Head of caudate nucleus (tissue), 42 donors: ENCODE results near the gene MET.

Experiments
- DNase-seq, 42 donors: peaks; one replicate each; pipeline versions ENCODE4 v3.0.0 to v3.0.0-alpha.2; 2020 to 2021; ENCODE audit warnings: mixed read lengths in 7 of 42
- intact Hi-C: fragments of 100-400 bp; cut with DNase I; formaldehyde crosslinking; loops from one replicate; pipeline ENCODE4 v1.15.0; 2022

Gene MET

DNA sequence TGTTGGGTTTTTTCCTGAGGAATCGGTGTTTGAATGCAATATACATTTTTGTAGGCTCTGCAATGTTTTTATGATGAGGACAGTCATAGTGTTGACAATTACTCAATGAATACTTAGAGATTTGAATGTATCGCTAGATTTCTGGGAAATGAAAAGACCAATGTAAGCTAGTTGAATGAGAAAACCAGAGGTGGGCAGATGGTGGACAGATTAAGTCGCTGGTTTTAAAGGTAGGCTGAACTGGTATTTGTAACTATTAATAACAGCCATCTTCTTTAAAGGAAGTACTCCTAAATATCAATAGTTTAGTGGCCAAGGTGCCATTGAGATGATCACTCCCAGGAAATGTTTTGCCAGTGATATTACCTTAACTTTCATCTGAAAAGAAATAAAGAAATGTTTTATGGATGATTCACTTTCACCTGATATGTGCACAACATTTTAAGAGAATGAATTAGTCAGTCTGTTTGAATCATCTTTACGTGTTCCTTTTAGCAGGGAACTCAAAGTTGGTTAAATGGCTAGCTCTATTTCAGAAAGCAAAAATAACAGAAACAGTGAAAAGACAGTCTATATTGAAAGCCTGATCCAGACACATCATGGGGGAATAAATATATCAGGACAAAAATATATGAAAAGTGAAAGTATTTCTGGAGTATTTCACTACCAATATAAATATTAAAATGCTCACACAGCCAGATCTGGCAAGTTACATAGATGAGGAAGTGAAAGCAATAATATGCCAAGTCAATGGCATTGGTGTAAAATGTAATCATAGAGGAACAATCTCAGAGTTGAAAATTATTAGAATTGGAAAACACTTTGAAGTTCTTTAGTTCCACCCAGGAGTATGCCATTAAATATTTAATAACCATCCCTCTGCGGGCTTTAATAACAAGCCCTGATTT, 20.7 kb downstream of the MET start:
- DNase-seq = no peak
- intact Hi-C loops = no loop called here

DNA sequence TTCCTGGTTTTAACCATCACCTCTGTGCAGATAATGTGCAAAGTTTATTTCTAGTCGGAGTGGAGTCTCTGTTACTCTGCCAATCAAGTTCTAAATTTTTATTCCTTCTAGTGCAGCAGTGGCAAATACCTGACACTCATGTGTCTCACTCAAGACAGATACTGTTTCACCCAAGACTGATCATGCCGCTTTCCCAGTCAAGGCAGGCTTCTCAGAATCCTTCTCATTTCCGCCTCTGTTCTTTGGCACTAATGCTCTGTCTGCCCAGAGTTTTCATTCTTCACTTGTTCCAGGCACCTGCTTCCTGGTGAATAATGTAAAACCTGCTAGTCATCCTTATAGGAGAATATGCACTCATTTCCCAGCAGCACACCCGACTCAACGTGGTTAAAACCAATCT, 24.7 kb downstream of the MET start:
- DNase-seq = no peak
- intact Hi-C loops = no loop called here

DNA sequence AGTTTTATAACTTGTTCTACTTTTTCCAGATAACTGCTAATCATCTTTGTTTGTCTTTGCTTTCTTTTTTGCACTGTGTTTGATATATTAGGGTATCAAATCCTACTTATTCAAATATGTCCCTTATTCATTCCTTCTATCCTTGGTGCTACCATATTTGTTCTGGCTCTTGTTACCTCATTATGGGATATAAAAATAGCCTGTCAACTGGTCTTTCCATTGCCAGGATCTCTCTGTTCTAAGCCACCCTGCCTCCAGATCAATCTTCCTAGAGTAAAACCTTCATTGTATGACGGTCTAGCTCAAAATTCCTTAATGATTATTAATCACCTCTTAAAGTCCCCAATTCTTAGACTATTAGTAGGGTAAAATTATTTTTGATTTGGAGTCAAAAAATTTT, 25.2 kb downstream of the MET start:
- no peak for DNase-seq
- intact Hi-C loops = no loop called here

DNA sequence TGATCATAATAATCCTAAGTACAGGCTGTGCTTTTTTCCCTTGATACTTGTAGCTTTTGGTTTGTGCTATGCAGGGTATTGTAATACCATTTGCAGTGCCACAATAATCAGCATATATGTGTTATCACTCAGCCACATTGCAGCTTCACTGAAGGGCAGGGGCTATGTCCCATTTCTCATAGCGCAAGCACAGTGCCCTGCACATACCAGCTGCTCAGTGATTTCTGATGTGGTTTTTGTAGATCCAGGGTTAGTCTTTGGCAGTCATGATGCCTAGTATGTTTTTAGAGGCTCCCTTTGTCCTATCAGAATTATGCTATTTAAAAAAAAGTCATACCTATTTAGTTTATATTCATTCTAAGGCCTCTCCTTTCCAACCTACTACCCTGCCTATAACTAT, 25.8 kb downstream of the MET start:
- no peak for DNase-seq
- intact Hi-C loops = no loop called here

DNA sequence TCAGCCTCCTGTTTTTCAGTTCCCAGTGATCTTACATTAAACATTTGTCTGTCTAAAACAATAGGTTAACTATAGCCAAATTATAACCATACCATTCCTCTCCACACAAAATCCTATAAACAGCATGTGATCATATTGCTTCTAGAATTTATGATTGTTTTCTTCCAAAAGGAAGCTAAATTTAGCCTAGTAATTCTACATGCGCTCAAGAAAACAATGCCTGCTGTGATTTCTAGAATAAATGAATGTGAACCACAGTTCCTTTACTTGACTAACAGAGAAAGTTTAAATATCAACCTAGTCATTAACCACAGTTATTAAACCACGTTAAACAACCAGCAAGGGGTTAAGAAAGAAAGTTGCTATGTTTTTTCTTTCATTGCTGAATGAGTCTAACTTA, 26.4 kb downstream of the MET start:
- intact Hi-C loops = no loop called here
- no peak for DNase-seq

DNA sequence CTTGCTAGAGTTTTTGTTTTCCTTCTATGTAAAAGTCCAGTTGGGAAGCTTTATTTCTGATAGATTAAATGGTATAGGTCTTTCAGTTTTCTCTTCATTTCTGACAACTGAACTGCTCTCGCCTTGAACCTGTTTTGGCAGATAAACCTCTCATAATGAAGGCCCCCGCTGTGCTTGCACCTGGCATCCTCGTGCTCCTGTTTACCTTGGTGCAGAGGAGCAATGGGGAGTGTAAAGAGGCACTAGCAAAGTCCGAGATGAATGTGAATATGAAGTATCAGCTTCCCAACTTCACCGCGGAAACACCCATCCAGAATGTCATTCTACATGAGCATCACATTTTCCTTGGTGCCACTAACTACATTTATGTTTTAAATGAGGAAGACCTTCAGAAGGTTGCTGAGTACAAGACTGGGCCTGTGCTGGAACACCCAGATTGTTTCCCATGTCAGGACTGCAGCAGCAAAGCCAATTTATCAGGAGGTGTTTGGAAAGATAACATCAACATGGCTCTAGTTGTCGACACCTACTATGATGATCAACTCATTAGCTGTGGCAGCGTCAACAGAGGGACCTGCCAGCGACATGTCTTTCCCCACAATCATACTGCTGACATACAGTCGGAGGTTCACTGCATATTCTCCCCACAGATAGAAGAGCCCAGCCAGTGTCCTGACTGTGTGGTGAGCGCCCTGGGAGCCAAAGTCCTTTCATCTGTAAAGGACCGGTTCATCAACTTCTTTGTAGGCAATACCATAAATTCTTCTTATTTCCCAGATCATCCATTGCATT, 27.1 kb downstream of the MET start:
- DNase-seq = no peak
- intact Hi-C loops = no loop called here

DNA sequence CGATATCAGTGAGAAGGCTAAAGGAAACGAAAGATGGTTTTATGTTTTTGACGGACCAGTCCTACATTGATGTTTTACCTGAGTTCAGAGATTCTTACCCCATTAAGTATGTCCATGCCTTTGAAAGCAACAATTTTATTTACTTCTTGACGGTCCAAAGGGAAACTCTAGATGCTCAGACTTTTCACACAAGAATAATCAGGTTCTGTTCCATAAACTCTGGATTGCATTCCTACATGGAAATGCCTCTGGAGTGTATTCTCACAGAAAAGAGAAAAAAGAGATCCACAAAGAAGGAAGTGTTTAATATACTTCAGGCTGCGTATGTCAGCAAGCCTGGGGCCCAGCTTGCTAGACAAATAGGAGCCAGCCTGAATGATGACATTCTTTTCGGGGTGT, 27.7 kb downstream of the MET start:
- intact Hi-C loops = no loop called here
- no peak for DNase-seq

DNA sequence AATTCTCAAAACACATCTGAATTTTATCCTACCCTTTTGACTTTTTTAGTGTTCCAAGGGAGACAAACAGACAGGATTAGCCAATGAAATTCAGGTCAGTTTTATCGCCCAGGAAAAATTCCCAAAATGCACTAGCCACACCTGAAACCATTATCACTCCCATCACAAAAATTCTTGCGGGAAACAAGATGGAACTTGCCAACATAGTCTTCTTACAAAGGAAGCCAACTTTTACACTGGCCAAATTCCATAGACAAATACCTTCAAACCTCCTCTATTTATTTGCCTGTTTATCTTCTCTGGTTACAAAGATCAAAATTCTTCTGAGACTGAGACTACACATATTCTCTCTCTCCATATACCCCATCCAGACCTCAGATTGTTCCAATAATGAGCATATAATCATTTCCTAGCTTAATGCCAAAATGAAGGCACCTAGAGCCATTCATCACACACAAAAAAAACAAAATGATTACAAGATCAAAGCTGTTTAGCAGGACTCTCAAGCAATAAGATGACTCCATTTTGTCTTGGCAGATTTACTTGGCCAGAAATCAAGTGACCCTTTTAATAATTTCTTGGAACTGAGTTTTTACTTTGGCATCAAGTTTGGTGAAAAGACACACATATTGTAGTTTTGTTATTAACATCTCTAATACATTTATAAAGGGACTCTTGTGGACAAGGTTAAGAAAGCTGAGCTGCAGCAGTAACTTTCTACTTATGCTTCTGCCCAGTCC, 30.2 kb downstream of the MET start:
- DNase-seq = no peak
- intact Hi-C loops = no loop called here

DNA sequence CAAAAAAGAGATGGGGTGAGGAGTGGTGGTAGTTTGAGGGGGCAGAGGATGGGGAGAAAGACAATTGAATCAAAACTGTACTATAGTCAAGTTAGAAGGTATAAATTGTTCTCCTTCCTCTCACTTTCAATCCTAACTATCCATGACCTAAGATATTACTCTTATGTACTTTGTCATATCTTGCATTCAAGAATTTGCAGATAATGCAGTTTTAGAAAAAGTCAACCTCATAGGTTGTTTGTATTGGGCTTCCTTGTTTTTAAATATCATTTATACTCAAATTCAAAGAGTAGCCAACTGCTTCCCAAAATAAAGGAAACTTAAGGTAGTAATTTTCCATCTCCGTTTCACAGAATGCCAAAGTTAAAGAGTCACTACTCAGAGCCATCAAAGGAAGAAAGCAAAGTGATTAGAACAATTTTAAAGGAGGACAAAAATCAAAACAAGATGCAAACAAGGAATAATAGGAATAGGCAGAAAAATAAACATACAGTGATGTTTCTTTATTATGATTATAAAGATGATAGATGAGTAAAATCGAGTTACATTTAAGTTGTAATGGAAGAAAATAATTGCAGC, 32.7 kb downstream of the MET start:
- DNase-seq = no peak
- intact Hi-C loops = no loop called here

DNA sequence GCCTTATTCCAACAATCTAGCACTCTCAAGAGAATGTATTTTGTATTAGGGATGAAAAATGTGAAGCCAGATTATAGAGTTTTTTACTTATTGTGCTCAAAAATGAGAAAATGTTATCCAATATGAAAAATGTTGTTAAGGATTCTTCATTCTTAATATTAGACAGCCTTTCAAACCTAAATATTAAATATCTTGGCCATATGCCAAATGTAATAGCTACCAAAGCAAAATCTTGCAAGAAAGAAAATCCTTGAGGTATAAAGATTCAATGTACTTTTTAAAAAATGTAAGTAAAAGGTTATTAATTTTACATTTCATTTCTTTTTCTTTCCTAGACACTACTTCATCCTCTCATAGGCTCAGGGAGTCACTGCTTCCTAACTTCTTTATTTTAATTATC, 33.4 kb downstream of the MET start:
- intact Hi-C loops = no loop called here

DNA sequence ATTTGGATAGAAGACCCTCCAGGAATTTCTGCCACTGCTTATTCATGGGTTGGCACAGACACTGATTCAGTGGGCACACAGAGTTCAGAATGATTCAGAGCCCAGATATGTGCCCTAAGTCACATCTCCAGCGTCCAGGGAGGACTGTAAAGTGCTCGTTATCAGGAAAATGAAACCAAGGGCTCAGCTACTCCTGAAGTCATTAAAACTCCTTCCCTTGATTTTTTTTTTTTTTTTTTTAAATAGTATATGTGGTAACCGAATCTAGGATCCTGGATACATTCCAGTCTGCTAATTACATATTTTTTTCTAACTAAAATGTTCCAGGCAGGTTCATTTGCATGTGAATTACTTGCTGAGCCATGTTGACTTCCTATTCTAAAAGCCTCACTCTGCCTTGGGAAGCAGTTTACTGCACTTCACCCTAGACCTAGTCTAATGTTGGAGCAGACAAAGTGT, 34.7 kb downstream of the MET start:
- intact Hi-C loops = no loop called here
- DNase-seq = no peak

More for the DNA sequence above, 33.4 kb downstream of the MET start:
- no peak for DNase-seq

DNA sequence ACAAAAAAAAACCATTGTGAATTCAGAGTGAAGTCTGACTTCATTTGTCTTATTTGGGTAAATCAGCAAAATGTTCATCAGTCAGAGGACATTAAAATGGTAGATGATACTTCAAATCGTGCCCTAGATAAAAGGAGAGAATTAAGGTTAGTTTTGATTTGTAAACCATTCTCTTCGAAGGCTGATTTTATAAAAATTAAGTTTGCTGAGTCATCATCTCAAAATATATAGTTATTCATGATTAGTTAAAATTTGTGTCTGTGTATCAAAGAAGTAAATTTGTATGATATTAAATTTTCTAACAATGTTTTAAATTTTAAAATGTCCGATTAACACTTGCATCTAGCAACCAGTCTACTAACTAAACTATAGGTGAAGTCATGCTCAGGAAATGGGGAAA, 35.3 kb downstream of the MET start:
- intact Hi-C loops = no loop called here
- no peak for DNase-seq

DNA sequence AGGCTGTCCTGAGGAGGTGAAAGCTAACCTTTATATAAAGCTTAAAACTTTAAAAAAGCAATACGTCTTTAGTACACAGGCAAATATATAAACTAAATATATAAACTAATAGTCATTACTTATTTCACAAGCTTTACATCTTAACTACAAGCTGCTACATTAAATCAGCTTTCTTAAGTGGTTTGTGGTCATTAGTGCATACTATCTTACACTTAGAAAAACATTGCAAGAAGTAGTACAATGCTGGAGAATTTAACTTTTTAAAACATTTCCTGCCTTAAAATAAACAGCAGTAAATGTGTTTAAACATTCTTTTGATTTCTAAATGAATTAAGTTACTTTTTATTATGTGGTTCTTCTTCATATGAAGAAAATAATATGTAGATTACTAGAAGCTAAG, 36.3 kb downstream of the MET start:
- intact Hi-C loops = no loop called here
- DNase-seq = no peak

DNA sequence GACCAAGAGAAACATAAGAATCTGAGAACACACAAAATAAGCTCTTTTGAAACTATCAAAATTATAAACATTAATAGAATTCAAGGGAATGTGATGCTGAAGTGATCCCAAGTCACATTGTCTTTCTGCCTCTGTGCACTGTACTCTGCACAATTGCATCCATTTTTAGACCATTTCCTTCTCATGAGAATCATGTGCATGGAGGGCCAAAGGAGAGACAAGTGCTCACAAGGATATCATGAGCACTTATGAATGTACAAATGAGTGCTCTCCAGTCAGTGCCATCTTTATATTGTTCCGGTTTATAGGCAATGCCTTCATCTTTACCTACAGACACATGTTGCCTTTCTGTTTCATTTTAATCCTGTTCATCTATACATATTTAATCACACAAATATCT, 36.9 kb downstream of the MET start:
- intact Hi-C loops = no loop called here
- no peak for DNase-seq

DNA sequence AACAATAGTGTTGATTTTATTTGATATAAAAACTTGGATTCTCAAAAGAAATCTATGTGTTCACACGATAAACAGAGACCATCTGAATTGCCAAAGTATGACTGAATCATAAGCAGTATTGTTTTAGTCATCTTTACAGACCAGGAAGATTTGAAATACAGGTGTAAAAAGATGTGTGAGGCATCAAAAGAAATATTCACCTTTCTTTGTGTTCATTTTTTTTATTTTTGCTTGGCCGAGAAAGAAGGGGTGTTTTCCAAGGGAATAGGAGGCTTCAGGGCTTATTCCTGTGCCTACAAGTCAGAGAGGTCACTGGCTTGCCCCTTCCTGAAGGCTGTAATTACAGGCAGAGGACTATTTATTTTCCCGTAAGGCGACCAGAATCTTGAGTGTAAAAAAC, 37.3 kb downstream of the MET start:
- intact Hi-C loops = no loop called here
- DNase-seq = no peak

DNA sequence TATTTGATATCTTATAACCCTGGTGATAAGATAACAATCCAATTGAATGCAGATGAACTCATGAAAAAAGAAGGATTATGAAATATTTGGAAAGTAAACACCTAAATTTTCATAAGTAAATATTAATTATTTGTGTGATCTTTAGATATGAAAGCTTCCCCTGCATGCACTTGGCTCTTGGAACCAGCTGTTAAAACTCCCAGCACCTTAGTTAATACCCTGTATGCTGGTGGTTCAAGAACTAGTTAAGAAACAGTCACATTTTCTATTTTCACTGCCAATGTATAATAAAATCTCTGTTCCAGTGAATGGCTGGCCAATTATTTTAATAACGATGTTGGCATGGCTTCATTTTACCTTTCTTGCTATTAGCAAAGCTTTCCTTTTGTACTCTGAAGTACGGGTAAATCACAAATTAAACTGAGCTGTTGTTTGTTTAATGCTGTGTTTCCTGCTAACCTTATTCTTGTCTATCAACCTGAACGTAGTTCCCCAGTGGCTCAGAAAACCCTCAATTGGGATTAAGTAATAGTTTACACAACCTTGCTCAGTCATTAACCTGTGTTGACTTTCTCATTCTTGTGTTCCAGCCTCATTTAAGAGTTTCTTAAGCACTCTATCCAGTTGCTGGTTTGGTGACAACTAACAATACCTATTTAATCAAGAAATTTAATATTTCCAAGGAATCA, 38.9 kb downstream of the MET start:
- intact Hi-C loops = no loop called here
- DNase-seq = no peak

DNA sequence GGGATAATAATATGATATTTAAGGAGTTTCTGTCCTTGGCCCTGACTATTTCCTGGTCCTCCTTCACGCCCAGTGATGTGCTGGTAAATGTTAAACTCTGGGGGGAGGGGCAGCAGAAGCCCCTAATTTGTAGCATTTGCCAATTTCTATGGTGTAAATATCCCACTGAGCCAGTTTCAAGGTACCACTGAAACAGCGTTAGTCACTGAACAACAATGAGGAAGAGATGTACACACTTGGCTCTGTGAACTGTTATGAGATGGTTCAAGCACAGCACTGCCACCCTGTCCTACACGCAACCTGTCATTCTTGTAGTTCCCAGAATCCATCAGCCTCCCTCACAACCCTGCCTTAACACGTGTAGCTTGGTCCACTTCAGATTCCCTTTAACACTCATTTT, 39.8 kb downstream of the MET start:
- no peak for DNase-seq
- intact Hi-C loops = no loop called here

DNA sequence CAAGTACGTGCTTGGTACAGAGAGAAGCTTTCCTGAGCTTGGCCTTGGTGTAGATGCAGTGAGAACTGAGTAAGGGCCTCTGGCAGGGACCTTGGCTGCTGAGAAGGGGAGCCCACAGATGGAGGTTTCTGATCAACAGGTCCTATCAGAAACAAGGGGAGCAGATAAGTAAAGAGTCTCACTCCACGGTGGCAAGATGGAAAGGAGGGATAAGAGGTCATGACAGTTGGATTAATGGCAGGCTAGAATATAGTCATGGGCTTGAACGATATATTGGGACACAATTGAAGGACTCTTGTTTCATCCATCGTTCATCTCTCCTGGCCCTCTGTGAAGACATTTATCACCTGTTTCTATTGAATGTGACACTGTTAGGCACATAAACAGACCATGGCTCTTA, 41.5 kb downstream of the MET start:
- intact Hi-C loops = no loop called here
- no peak for DNase-seq

DNA sequence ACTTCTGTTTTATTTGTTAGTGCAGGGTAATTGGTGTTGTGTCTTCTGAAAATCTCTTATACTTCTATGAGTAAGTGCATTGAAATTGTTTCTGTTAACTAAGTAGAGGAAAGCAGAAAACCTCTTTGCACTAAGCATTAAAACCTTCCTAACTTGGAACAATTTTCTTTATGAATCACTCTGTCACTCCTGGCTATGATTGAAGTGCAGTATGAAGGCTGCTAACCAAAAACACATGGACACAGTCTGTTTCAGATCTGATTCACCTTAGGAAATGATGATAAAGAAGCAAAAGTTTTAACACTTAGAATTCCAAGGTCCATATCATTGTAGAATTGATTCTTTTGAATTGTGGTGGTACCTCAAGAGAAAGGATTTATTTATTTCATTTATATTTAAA, 41.9 kb downstream of the MET start:
- intact Hi-C loops = no loop called here
- no peak for DNase-seq
